ENCODE results near the gene TUB. TPM values are rescaled to one million over a fixed set of nuclear protein-coding genes. Genes with fewer than 3 reads are reported as not detected.

TUB gene
- total RNA-seq, 1 experiment from 2014 or later: not detected

- Histone ChIP-seq H3K9me2 (ENCODE audit: insufficient read depth) (no peaks in the 10 kb centered on the region), H2AFZ (no peak overlapping the region), H4K20me1 (ENCODE audit: insufficient read depth) (no peaks in the 10 kb centered on the region), H3K9me3 (ENCODE audit: insufficient read depth, low read depth) (no peaks in the 10 kb centered on the region), H3K27me3 (ENCODE audit: insufficient read depth, low read depth) (no peaks in the 10 kb centered on the region), H3F3A (ENCODE audit: insufficient read depth, low read depth) (no peaks in the 10 kb centered on the region), H3K4me2 (no peak overlapping the region), H3K79me2 (ENCODE audit: low read depth) (no peaks in the 10 kb centered on the region), H3K27ac (no peak overlapping the region), H3K4me1 (replicated peaks; ENCODE audit: insufficient read depth) (no peaks in the 10 kb centered on the region), H3K36me3 (ENCODE audit: low read depth) (no peaks in the 10 kb centered on the region), H3K4me3 (no peak overlapping the region)
- no peak for TF ChIP-seq CTCF (conservative IDR thresholded peaks at IDR 0.05)
- POLR2A ChIA-PET (ENCODE audit: unreplicated experiment): no interaction called here
- no peak for DNase-seq
- intact Hi-C loops (cut with micrococcal nuclease; ENCODE audit: unreplicated experiment): no loop called here
- BruUV-seq (replicated peaks): no TSS peak
- CTCF ChIA-PET: interaction anchor here (0.5 to 0.6 kb wide), 2 partner anchors 70 to 171 kb away, joined by 3 to 4 read pairs; no protein-coding TSS in a partner anchor
Observed at GRCh38 chr11:8097468-8097867, 16.5 kb downstream of the TUB start.

GRCh38 chr11:8097926-8098325, 16.9 kb downstream of the TUB start:
- Histone ChIP-seq H3K79me2 (ENCODE audit: low read depth) (no peaks in the 10 kb centered on the region), H3K4me1 (replicated peaks; ENCODE audit: insufficient read depth) (no peaks in the 10 kb centered on the region), H3K9me2 (ENCODE audit: insufficient read depth) (no peaks in the 10 kb centered on the region), H4K20me1 (ENCODE audit: insufficient read depth) (no peaks in the 10 kb centered on the region), H3K27me3 (ENCODE audit: insufficient read depth, low read depth) (no peaks in the 10 kb centered on the region), H2AFZ (no peak overlapping the region), H3K27ac (no peak overlapping the region), H3K4me3 (no peak overlapping the region), H3K4me2 (no peak overlapping the region), H3F3A (ENCODE audit: insufficient read depth, low read depth) (no peaks in the 10 kb centered on the region), H3K36me3 (ENCODE audit: low read depth) (no peaks in the 10 kb centered on the region), H3K9me3 (ENCODE audit: insufficient read depth, low read depth) (no peaks in the 10 kb centered on the region)
- no TSS peak for BruUV-seq (replicated peaks)
- ChIA-PET POLR2A (ENCODE audit: unreplicated experiment) (no interaction called here), CTCF (interaction anchor here (0.5 to 0.6 kb wide), 2 partner anchors 70 to 171 kb away, joined by 3 to 4 read pairs; no protein-coding TSS in a partner anchor)
- TF ChIP-seq EZH2 (IDR thresholded peaks at IDR 0.05; ENCODE audit: low read depth) (no peak), CTCF (conservative IDR thresholded peaks at IDR 0.05) (no peak)
- no peak for DNase-seq
- intact Hi-C loops (cut with micrococcal nuclease; ENCODE audit: unreplicated experiment): loop anchor here (2.0 kb wide), 1 partner anchor 999 kb away; no protein-coding TSS in a partner anchor

- CTCF ChIA-PET: interaction anchor here (0.5 kb wide), 1 partner anchor 170 kb away, joined by 4 read pairs; no protein-coding TSS in a partner anchor
Observed at GRCh38 chr11:8098361-8098760, 17.4 kb downstream of the TUB start.

More at GRCh38 chr11:8098361-8098760, 17.4 kb downstream of the TUB start:
- no TSS peak for BruUV-seq (replicated peaks)
- no peaks in the 10 kb centered on the region for H3K9me3 ChIP-seq (ENCODE audit: insufficient read depth, low read depth)
- H3K4me1 ChIP-seq (replicated peaks; ENCODE audit: insufficient read depth): no peaks in the 10 kb centered on the region
- no peaks in the 10 kb centered on the region for H3K9me2 ChIP-seq (ENCODE audit: insufficient read depth)
- no peaks in the 10 kb centered on the region for H4K20me1 ChIP-seq (ENCODE audit: insufficient read depth)
- no peak overlapping the region for H3K27ac ChIP-seq
- DNase-seq: no peak
- no peaks in the 10 kb centered on the region for H3K27me3 ChIP-seq (ENCODE audit: insufficient read depth, low read depth)
- POLR2A ChIA-PET (ENCODE audit: unreplicated experiment): no interaction called here
- no peak overlapping the region for H3K4me2 ChIP-seq
- no peaks in the 10 kb centered on the region for H3K36me3 ChIP-seq (ENCODE audit: low read depth)
- H3K79me2 ChIP-seq (ENCODE audit: low read depth): no peaks in the 10 kb centered on the region
- TF ChIP-seq EZH2 (IDR thresholded peaks at IDR 0.05; ENCODE audit: low read depth): no peak
- no peak for TF ChIP-seq CTCF (conservative IDR thresholded peaks at IDR 0.05)
- H3K4me3 ChIP-seq: no peak overlapping the region
- no peaks in the 10 kb centered on the region for H3F3A ChIP-seq (ENCODE audit: insufficient read depth, low read depth)
- no peak overlapping the region for H2AFZ ChIP-seq
- intact Hi-C loops (cut with micrococcal nuclease; ENCODE audit: unreplicated experiment): loop anchor here (2.0 kb wide), 1 partner anchor 1000 kb away; no protein-coding TSS in a partner anchor
